ENCODE measurements around the gene ARPC1A. TPM values are rescaled to one million over a fixed set of nuclear protein-coding genes. Genes with fewer than 3 reads are reported as not detected.

ARPC1A gene
- total and polyA plus RNA-seq, 2 of the 8 experiments (the other 6 are each of a cell fraction or from before 2014, with no cell fraction given), result 123 to 155 TPM

DNA sequence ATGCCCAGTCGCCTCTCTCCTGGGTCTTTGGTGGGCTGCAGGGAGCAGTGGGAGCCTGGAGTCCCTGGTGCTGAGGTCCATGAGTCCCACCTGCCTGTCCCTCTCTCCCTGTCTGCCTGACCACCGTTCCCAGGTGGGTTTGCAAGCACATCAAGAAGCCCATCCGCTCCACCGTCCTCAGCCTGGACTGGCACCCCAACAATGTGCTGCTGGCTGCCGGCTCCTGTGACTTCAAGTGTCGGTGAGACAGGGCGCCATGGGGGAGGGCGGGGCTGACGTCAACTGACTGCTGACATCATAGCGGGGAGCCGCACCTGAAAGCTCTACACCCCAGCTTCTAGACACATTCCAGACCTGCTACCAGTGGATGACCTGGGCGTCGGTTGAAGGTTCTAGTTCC lies 64.1 kb downstream of the ARPC1A start (continued):
- TF ChIP-seq, protein P1, sequence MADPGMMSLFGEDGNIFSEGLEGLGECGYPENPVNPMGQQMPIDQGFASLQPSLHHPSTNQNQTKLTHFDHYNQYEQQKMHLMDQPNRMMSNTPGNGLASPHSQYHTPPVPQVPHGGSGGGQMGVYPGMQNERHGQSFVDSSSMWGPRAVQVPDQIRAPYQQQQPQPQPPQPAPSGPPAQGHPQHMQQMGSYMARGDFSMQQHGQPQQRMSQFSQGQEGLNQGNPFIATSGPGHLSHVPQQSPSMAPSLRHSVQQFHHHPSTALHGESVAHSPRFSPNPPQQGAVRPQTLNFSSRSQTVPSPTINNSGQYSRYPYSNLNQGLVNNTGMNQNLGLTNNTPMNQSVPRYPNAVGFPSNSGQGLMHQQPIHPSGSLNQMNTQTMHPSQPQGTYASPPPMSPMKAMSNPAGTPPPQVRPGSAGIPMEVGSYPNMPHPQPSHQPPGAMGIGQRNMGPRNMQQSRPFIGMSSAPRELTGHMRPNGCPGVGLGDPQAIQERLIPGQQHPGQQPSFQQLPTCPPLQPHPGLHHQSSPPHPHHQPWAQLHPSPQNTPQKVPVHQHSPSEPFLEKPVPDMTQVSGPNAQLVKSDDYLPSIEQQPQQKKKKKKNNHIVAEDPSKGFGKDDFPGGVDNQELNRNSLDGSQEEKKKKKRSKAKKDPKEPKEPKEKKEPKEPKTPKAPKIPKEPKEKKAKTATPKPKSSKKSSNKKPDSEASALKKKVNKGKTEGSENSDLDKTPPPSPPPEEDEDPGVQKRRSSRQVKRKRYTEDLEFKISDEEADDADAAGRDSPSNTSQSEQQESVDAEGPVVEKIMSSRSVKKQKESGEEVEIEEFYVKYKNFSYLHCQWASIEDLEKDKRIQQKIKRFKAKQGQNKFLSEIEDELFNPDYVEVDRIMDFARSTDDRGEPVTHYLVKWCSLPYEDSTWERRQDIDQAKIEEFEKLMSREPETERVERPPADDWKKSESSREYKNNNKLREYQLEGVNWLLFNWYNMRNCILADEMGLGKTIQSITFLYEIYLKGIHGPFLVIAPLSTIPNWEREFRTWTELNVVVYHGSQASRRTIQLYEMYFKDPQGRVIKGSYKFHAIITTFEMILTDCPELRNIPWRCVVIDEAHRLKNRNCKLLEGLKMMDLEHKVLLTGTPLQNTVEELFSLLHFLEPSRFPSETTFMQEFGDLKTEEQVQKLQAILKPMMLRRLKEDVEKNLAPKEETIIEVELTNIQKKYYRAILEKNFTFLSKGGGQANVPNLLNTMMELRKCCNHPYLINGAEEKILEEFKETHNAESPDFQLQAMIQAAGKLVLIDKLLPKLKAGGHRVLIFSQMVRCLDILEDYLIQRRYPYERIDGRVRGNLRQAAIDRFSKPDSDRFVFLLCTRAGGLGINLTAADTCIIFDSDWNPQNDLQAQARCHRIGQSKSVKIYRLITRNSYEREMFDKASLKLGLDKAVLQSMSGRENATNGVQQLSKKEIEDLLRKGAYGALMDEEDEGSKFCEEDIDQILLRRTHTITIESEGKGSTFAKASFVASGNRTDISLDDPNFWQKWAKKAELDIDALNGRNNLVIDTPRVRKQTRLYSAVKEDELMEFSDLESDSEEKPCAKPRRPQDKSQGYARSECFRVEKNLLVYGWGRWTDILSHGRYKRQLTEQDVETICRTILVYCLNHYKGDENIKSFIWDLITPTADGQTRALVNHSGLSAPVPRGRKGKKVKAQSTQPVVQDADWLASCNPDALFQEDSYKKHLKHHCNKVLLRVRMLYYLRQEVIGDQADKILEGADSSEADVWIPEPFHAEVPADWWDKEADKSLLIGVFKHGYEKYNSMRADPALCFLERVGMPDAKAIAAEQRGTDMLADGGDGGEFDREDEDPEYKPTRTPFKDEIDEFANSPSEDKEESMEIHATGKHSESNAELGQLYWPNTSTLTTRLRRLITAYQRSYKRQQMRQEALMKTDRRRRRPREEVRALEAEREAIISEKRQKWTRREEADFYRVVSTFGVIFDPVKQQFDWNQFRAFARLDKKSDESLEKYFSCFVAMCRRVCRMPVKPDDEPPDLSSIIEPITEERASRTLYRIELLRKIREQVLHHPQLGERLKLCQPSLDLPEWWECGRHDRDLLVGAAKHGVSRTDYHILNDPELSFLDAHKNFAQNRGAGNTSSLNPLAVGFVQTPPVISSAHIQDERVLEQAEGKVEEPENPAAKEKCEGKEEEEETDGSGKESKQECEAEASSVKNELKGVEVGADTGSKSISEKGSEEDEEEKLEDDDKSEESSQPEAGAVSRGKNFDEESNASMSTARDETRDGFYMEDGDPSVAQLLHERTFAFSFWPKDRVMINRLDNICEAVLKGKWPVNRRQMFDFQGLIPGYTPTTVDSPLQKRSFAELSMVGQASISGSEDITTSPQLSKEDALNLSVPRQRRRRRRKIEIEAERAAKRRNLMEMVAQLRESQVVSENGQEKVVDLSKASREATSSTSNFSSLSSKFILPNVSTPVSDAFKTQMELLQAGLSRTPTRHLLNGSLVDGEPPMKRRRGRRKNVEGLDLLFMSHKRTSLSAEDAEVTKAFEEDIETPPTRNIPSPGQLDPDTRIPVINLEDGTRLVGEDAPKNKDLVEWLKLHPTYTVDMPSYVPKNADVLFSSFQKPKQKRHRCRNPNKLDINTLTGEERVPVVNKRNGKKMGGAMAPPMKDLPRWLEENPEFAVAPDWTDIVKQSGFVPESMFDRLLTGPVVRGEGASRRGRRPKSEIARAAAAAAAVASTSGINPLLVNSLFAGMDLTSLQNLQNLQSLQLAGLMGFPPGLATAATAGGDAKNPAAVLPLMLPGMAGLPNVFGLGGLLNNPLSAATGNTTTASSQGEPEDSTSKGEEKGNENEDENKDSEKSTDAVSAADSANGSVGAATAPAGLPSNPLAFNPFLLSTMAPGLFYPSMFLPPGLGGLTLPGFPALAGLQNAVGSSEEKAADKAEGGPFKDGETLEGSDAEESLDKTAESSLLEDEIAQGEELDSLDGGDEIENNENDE (IDR thresholded peaks at IDR 0.05; ENCODE audit: insufficient replicate concordance, low read length), result no peak
- TF ChIP-seq POLR2AphosphoS5 (IDR thresholded peaks at IDR 0.05; ENCODE audit: low read depth, low read length), result no peak
